Glomerular visceral epithelial cell (primary cell): ENCODE measurements around the gene HMHB1.

ENCODE experiments used
- DNase-seq: peaks from one replicate; pipeline ENCODE4 v3.0.0-alpha.2; 2016; ENCODE audit errors: extremely low spot score

The HMHB1 gene

DNA sequence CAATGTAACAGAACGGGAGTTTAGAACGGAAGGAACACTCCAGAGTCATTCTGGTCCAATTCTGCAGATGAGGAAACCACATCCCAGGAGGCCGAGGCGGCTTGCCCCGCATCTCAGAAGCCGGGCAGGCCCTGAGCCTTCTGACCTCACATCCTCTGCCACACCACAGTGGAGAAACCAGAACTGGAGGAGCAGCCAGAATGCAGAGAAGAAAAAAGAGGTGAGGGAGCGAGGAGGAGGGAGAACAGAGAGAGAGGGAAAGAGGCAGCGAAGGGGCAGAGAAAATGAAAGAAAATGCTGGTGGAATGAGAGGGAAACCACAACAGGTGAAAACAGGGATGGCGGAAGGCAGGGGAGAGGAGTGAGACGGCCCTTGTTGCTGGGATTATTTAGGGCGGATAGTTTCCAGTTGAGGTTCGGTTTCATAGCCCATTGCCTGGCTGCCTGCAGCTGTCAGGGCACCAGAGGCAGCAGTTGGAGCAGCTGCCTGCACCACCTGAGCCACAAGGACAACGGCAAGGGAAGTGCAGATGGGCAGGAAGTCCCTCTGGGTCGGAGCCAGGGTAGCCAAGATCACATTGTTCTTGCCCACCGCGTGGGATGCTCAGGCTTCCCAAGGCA lies at the start of gene HMHB1:
Gene HMHB1 (plus strand): TSS at position 77 of the 621 bp plus-strand sequence.
- DNase-seq: no peak

DNA sequence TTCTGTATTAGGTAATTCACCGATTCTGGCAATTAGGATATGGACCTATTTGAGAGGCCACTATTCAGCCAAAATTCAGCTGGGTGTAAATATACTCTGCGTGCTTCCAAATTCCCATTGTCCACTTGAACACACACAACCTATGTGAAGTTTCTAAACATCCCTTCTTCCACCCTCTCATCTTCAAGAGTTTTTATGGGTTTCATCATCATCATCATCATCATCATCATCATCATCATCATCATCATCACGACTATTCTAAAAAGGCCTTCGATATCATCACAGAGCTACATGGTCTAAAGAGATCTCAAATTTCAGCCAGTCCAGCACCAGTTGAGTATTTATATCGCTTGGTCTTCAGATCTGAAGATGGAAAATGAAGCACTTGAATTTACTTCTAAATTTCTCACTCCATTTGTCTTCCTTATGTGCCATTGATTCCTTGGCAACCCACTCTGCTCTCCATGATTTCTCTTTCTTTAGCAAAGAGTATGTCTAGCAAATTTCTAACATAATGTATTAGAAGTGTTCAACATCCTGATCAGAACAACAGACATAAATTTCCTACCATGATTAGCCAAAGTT lies 49.2 kb upstream of the HMHB1 start:
- no peak for DNase-seq

DNA sequence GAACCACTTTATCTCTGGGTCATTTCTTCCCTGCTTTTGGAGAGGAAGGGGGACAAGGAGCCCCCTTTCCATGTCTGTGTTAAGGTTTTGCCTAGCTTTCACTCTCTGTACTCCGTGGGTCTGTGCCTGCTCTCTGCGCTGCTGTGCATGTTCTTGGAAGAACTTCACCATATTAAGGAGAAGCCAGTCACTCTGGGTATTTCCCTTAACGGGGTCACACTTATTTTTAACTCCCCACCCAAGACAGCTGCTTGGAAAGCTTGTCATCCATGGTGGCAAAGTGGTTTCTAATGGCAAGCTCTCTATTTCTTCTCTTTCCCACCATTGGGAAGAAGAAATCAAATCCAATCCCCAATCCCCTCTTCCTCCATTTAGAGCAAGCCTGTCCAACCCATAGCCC lies 44.8 kb upstream of the HMHB1 start:
- DNase-seq: no peak

DNA sequence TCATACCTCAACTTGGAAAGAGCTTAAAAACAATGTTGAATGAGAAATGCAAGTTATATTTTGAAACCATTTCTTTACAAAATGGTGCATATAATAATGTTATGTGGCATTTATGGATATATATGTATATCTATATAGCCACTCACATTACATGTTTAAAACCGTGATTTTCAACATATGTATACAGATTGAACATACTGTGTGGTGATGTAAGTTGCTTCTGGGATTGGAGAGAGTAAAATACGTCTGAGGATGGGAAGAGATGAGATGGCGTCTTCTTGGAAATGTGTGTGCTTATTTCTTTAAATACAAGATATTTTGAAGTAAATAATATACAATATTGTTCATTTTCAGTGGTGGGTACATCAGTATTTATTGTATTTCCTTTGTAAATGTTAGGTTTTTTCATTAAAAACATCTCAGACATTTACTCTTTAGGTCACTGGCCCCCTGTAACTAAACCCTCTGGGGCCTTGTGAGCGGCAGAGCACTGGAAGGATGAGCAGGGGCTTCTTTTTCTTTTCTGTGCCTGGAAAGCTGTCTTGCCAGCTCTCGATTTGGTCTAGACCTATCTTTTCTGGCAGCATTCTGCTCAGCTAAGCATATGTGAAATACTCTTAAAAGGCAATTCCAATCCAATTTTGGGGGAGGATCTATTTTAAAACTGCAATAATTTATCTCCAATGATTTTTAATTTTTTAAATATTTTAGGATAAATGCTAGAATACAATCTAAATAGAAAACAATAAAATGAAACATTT lies 42.8 kb upstream of the HMHB1 start:
- no peak for DNase-seq

DNA sequence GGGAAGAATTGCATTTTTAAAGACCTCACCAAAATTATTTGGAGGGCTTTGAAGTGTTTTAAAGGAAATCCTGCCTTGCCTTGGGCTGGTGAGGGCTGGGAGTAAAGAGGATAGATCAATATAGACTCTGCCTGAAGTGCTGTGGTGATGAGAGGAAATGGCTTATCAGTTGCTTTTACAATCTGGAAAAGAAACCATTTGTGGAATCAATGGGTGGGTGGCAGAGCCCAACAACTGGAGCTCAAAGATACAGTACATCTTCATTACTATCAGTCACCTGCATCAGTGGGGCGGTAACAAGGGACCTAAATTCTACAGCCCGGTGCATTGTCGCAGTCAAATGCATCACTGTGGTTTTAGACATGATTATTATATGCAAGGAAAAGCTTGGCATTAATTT lies 41.5 kb upstream of the HMHB1 start:
- no peak for DNase-seq

DNA sequence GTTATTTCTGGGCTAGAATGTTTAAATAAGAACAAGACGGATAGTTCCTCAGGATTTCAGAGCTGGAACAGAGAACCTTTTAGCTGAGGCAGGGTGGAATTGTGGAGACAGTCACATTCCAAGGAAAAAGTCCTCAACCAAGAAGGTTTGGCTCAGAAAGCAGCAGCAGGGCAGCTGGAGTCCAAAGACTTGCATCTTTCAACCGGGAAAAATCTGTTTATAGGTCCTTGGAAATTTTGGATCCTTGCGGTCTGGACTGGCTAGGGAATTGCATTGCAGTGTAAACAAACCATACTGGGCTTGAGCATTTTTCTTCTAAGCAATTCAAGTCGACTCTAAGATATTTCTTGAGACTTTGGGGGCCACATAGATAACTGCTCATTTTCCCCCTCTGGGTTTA lies 40.8 kb upstream of the HMHB1 start:
- no peak for DNase-seq

DNA sequence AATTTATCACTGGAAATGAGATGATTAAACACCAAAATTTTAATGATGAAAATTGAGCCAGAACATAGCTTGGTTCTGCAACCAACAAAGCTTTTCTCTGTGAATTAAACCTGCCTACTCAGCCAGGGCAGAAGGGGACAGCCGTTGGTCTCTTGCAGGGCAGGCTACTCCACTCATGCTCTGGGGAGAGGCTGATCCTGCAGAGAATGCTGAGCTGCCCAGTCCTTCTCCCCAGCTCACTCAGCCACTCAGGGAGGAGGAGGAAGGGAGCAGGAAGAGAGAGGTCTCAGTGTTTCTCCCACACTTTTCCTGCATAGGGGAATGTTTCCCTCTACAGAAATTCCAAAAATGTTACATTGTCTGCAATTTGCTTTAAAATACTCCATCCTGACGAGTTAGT lies 40.4 kb upstream of the HMHB1 start:
- no peak for DNase-seq

DNA sequence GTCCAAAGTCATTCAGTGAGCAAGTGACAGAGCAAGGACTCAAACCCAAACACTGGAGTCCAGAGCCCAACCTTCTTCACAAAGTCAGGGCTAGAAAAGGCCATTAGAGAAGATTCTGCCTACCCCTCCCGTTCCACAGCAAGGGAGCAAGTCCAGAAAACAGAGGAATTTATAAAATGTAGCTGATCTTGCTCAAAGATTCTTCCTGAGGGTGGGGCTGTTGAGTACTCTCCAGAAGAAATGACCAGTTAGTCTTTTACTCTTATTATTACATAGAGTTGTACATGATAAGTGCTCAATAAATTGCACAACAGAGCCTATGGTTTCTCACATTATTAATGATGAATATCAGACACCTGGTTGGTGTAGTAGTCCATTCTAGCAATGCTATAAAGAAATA lies 39.3 kb upstream of the HMHB1 start:
- DNase-seq: no peak

DNA sequence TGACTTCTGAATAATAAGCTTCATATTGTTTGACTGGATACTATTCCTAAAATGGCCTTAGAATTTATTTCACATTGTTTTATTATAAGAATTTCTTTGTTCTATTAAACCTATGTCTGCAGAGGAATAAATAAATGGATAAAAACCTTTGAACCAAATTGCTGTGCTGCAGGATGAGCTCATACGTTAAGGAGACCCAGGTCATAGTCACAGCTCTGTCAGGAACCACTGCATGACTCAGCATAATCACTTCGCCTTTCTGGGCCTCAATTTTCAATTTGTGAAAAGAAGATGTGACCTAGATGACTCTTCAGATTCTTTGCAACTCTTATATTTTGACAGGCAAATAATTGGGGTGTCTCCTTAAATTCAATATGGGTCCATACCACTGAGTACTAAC lies 36.7 kb upstream of the HMHB1 start:
- DNase-seq: peak; percentile 28

DNA sequence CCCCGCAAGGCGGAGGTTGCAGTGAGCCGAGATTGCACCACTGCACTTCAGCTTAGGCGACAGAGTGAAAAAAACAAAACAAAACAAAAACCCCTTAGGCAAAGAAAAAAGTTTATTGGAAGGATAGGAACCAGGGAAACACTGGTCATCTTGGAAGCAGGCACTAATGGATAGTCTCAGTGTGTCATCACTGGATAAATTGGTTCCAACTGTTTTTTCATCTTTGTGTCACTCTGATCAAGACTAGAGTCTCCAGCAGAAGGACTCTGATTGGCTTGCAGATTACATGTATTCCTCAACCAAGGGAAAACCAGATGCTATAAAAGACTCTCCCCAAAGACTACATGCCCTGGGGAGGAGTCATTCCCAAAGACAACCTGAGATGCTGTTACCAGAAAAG lies 35.0 kb upstream of the HMHB1 start:
- no peak for DNase-seq

DNA sequence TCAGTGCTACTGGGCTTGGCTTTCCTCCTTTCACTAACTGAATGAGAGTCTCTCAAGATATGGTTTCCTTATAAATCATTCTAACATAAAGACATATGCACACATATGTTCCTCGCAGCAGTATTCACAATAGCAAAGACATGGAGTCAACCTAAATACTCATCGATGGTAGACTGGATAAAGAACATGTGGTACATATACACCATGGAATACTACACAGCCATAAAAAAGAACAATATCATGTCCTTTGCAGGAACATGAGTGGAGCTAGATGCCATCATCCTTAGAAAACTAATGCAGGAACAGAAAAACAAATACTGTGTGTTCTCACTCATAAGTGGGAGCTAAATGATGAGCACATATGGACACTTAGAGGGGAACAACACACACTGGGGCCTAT lies 32.5 kb upstream of the HMHB1 start:
- DNase-seq: no peak

DNA sequence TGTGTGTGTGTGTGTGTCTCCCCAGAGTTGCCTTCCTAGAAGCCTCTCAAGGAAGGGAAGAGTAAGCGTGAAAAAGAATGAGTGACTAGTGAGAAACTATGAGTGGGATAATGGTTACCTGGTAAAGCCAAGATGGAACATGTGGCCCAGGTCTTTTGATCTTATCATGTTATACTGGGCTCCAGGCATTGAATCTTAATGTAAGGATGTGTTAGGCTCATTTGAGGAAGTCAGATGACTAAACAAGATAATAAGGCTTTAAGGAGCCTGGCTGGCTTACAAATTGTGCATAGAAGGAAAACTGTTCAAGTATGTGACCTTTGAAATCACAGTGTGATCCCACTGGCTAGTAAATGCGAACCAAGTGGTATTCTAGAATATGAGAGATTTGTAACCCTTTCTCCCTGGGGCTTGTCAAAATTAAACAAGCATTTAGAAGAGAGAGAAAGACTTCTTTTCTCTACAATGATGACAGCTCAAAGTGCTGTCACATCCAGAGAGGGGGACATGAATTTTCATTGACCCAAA lies 29.9 kb upstream of the HMHB1 start:
- no peak for DNase-seq

DNA sequence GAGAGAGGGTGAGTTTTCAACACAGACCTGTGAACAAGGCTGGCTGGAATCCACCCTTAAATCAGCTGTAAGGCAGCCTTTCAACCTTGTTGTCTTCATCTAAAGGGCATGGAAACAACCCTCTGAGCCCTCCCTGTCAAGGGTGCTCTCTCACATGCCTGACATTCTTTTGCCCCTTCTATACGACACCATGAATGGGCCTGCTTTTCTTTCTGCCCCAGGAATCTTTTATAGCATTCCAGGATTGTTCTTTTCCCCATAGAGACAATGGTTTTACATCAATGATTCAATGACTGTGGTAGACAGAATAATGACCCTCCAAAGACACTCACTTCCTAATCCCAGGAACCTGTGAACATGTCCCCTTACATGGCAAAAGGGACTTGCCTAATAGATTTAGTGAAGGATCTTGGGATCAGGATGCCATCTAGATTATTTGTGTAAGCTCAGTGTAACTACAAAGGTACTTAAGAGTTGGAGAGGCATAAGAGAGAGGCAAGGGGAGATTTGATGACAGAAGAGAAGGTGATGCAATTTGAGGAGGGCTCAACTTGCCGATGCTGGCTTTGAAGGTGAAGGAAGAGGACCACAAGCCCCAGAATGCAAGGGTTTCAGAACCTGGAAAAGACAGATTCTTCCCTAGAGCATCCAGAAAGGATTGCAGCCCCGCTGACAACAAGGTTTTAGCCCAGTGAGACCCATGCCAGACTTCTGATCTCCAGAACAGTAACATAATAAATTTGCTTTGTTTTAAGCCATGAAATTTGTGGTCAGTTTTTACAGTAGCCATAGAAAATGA lies 29.2 kb upstream of the HMHB1 start:
- DNase-seq: no peak

DNA sequence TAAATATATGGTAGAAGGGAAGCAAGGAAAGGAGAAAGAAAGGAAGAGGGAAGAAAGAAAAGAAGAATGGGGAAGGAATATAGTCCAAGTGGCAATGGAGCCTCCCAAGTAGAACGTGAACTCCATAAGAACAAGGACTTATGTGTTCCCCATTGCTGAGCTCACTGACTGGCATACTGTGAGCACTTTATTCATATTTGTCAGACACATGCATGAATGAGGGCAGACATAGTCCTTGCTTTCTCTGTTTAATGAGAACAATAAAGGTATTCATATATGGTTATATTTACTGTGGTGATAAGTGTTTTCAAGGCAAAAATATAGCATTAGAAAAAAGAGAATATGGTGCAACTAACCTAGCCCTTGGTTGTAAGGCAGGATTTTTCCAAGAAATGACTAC lies 23.6 kb upstream of the HMHB1 start:
- no peak for DNase-seq

DNA sequence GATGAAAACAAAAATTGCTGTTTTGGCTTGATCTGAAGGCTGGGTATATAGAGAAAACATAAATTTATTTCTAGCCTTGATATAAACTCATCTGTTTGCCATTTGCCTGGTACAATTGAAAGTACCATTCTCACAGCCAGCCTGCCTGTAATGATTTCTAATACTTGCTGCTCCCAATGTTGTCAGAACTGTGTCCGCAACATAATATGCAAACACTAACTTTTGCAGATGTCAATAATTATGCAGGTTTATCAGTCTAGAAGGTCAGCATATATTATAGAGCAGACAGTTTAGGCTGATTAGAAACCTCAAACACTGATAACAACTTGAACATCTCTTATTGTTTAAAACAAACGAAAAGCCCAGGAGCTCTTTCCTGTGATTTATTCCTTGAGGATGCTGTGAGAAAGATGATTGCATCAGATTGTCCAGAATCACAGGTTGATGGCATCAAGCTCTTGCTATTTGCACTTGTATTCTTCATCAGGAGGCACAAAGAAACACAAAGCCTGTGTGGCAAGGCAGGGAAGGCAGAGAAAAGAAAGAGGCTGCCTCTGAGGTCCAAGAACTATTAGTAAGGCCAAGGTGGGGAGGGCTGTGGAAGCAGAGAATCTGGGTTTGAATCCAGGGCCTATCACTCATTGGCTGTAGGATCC lies 21.4 kb upstream of the HMHB1 start:
- no peak for DNase-seq

DNA sequence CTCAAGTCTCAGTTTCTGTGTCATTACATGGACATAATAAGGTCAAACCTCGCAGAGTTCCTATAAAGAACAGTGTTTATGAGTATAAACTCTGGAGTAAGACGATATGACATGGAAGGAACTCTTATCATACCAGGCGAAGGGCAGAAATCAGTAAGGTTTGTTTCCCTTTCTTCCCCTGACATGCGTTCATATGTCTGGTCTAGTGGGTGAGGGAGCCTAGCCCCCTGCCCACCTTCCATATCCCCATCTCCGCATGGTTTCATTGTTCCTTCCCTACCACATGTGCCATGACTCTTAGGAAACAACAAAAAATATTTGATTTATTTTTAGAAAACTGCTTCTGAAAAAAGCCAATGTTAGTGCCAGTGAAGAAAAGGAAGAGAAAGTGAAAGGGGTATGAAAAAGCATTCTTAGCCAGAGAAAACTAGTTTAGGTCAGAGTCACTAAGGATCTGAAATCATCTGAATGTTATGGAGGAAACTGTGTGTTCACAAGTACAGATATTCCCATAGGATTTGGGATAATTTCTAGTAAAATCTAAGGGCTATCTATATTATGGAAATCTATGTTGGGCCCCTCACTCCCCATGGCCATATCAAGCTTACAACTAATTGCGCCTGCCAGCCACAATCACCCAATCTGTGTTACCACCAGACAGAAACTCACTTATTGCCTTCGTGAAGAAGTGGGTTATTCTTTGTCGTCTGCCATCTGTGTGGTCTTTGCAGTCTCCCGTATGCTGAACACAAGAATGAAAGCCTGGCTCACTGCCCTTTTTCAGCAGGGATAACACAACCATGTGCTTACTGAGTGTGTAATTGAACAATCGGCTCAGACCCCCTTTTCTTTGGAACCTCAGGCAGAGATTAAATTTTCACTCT lies 19.9 kb upstream of the HMHB1 start:
- no peak for DNase-seq

DNA sequence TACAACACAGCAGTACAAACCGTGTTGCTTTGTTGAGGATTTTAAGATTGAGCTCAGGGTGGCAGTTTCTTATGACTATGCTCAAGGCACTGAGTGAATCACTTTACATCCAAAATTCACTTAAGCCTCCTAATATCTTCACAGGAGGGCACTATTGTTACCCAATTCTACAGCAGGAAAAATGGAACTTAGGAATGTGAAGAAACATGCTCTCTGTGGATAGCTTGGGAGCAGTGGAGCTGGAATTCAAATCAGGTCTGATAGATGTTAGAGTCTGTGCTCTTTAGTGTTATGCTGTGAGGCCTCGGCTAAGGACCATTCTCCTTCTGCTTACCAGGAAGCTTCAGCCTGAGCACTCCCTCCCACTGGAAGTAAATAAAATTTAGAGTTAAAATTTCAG lies 18.7 kb upstream of the HMHB1 start:
- DNase-seq: no peak

DNA sequence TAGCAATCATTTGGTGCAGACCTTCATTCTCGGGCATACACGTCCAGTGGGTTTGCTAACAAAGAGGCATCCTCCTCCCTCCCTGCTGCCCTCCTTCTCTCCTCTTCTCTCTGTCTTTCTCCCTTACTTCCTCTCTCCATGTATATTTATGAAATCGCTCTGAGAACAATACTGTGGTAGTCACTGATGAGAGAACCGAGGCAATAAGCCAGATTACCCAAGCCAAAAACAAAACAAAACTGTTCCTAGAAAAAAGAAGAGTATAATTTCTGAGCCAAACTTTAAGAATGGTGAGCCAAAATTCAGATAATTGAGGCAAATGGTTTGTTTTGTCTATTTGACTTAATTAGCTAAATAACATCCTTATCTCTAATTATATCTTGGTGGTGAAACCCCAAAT lies 15.8 kb upstream of the HMHB1 start:
- DNase-seq: no peak

DNA sequence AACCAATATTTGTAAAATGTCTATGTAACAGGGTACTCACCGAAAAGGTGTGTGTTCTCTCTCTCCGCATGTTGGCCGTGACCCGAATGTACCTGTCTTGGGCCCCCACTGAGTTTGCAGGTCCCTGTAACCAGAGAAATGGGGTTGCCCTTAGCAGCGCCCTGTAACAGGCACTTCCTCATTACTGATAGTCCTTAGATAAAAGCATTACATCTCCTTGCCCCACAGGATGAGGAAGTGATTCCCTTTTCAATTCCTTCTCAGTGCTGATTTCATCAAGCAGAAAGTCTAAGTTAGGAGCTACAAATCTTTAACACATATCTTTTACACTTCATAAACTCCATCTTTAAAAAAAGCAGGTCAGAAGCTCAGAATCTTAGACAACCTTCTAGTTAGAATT lies 15.2 kb upstream of the HMHB1 start:
- no peak for DNase-seq

DNA sequence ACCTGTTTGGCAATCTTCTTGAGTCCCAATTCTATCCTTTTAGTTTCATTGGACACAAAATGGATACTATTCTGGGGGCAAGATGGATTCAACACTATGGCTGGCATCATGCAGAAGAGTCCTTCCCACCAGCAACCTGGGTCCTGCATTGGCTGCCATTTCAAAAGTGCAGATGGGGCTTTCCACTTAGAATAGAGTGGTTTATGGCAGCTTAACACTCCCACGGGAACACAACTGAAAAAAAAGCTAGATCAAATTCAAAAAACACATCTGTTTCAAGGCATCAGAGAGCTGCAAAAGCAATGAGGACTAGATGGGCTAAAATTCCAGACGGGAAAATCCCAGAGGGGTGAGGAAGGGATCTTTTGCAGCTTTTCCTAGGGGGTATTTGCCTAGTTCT lies 11.2 kb upstream of the HMHB1 start:
- DNase-seq: no peak
